CD4-positive, alpha-beta memory T cell (primary cell): Measurements from ENCODE around the gene PBX1. TPM values are rescaled to one million over a fixed set of nuclear protein-coding genes. Genes with fewer than 3 reads are reported as not detected.

Experiments used
- CTCF ChIA-PET: fragments of 350-600 bp; sonication (Branson Sonifier 250); formaldehyde crosslinking; loops from one replicate; lab custom pipeline; 2021; ENCODE audit warnings: inconsistent platforms; ENCODE audit not compliant: partially characterized antibody; lab: Charles Lee
- POLR2A ChIA-PET: fragments of 350-600 bp; sonication (Branson Sonifier 250); formaldehyde crosslinking; loops from one replicate; lab custom pipeline; 2021; ENCODE audit not compliant: partially characterized antibody; lab: Charles Lee
- DNase-seq, 5 donors: peaks; one replicate each; pipeline versions ENCODE4 v3.0.0 to v3.0.0-alpha.2; 2020 to 2022; ENCODE audit warnings: mixed read lengths in 1 of 5
- H3K27ac ChIP-seq: one replicate; pipeline ENCODE4 v1.7.0; 2013; ENCODE audit warnings: low read depth, low read length
- H3K27me3 ChIP-seq: 2 replicates; pipeline ENCODE4 v1.7.0; 2013; ENCODE audit warnings: mild to moderate bottlenecking, low read length, moderate library complexity; ENCODE audit not compliant: insufficient read depth
- H3K36me3 ChIP-seq: 2 replicates; pipeline ENCODE4 v1.7.0; 2013; ENCODE audit warnings: mild to moderate bottlenecking, low read length, moderate library complexity; ENCODE audit not compliant: insufficient read depth
- H3K4me1 ChIP-seq: 2 replicates; pipeline ENCODE4 v1.7.0; 2013; ENCODE audit warnings: mild to moderate bottlenecking, low read length, moderate library complexity; ENCODE audit not compliant: insufficient read depth
- H3K4me3 ChIP-seq, 2 donors: one replicate each; pipeline ENCODE4 v1.7.0; 2013; ENCODE audit warnings: low read length in 2 of 2, mild to moderate bottlenecking in 1 of 2
- H3K9me3 ChIP-seq, 2 donors: one replicate each; pipeline ENCODE4 v1.7.0; 2013; ENCODE audit warnings: low read length in 2 of 2, control low read depth in 1 of 2; ENCODE audit not compliant: control insufficient read depth in 1 of 2
- H3K27ac Mint-ChIP-seq, 7 donors: one replicate each; pipeline ENCODE4 v1.8.0; 2020 to 2021; ENCODE audit warnings: mixed read lengths in 7 of 7, mild to moderate bottlenecking in 6 of 7, inconsistent platforms in 3 of 7, moderate library complexity in 3 of 7
- H3K27me3 Mint-ChIP-seq, 2 donors: one replicate each; pipeline ENCODE4 v1.8.0; 2020 to 2021; ENCODE audit warnings: mixed read lengths in 2 of 2
- H3K36me3 Mint-ChIP-seq, 2 donors: one replicate each; pipeline ENCODE4 v1.8.0; 2020 to 2021; ENCODE audit warnings: mixed read lengths in 2 of 2, inconsistent platforms in 1 of 2, mild to moderate bottlenecking in 1 of 2
- H3K4me1 Mint-ChIP-seq, 4 donors: one replicate each; pipeline ENCODE4 v1.8.0; 2020 to 2021; ENCODE audit warnings: mixed read lengths in 4 of 4, mild to moderate bottlenecking in 1 of 4
- H3K4me3 Mint-ChIP-seq, 8 donors: one replicate each; pipeline ENCODE4 v1.8.0; 2020 to 2021; ENCODE audit warnings: mixed read lengths in 8 of 8, mild to moderate bottlenecking in 7 of 8, moderate library complexity in 6 of 8, inconsistent platforms in 3 of 8
- H3K9me3 Mint-ChIP-seq, 8 donors: one replicate each; pipeline ENCODE4 v1.8.0; 2020 to 2021; ENCODE audit warnings: mixed read lengths in 8 of 8, mild to moderate bottlenecking in 5 of 8, inconsistent platforms in 3 of 8, moderate library complexity in 1 of 8
- intact Hi-C: fragments of 100-400 bp; cut with micrococcal nuclease; formaldehyde crosslinking; loops from one replicate; pipeline ENCODE4 v1.15.1; 2023
- polyA plus RNA-seq, 2 donors: library from polyadenylated mRNA; unstranded; fragments of 300-500 nt; fragmentation: Illumina TruSeq; gene quantifications; one replicate each; pipeline ENCODE4 v1.2.3, GENCODE V29; 2021
- total RNA-seq, 2 experiments: library from RNA; stranded (reverse); gene quantifications; one replicate each; pipeline ENCODE4 v1.2.3, GENCODE V29; 2021

Gene PBX1
- total and polyA plus RNA-seq, 4 experiments from 2014 or later: 0.06 to 0.70 (median 0.53) TPM; not detected in 1

- peaks cover 0 to 7% (median under 1%) of the 10 kb centered on the region in 4 donors for H3K4me1 Mint-ChIP-seq
- no peak overlapping the region for H3K4me3 Mint-ChIP-seq
- ChIA-PET CTCF (no interaction called here), POLR2A (no interaction called here)
- no peaks in the 10 kb centered on the region for H3K9me3 ChIP-seq
- no peaks in the 10 kb centered on the region for H3K36me3 Mint-ChIP-seq
- no peak overlapping the region for H3K4me3 ChIP-seq
- no peaks in the 10 kb centered on the region for H3K36me3 ChIP-seq
- H3K27me3 ChIP-seq: no peaks in the 10 kb centered on the region
- no peaks in the 10 kb centered on the region for H3K4me1 ChIP-seq
- peaks cover 0 to 4% (median under 1%) of the 10 kb centered on the region in 8 donors for H3K9me3 Mint-ChIP-seq
- no peak overlapping the region for H3K27ac ChIP-seq
- H3K27ac Mint-ChIP-seq: no peak overlapping the region
- intact Hi-C loops: no loop called here
- H3K27me3 Mint-ChIP-seq: peaks cover 0 to 2% of the 10 kb centered on the region in 2 donors
- no peak for DNase-seq
Observed at GRCh38 chr1:164723296-164723798, 164.4 kb downstream of the PBX1 start.

GRCh38 chr1:164725401-164725800 is 166.4 kb downstream of the PBX1 start:
- no peaks in the 10 kb centered on the region for H3K4me1 ChIP-seq
- POLR2A ChIA-PET: no interaction called here
- no peaks in the 10 kb centered on the region for H3K36me3 ChIP-seq
- DNase-seq: no peak
- Mint-ChIP-seq H3K27ac (no peak overlapping the region), H3K4me3 (no peak overlapping the region), H3K9me3 (peaks cover 0 to 4% (median under 1%) of the 10 kb centered on the region in 8 donors), H3K27me3 (peaks cover 0 to 2% of the 10 kb centered on the region in 2 donors), H3K4me1 (peaks cover 0 to 7% (median under 1%) of the 10 kb centered on the region in 4 donors), H3K36me3 (no peaks in the 10 kb centered on the region)
- no peaks in the 10 kb centered on the region for H3K9me3 ChIP-seq
- intact Hi-C loops: no loop called here
- no peaks in the 10 kb centered on the region for H3K27me3 ChIP-seq
- no peak overlapping the region for H3K4me3 ChIP-seq
- no peak overlapping the region for H3K27ac ChIP-seq
- CTCF ChIA-PET: no interaction called here

GRCh38 chr1:164726235-164726634 is 167.3 kb downstream of the PBX1 start:
- intact Hi-C loops: no loop called here
- H3K9me3 Mint-ChIP-seq: peaks cover 0 to 4% (median 2%) of the 10 kb centered on the region in 8 donors

GRCh38 chr1:164728719-164729118 is 169.7 kb downstream of the PBX1 start:
- Mint-ChIP-seq H3K9me3 (peaks cover 0 to 4% (median 2%) of the 10 kb centered on the region in 8 donors), H3K4me3 (no peak overlapping the region)
- POLR2A ChIA-PET: no interaction called here

More at GRCh38 chr1:164726235-164726634, 167.3 kb downstream of the PBX1 start:
- H3K36me3 ChIP-seq: no peaks in the 10 kb centered on the region
- ChIA-PET CTCF (no interaction called here), POLR2A (no interaction called here)
- no peak overlapping the region for H3K4me3 ChIP-seq
- H3K4me1 Mint-ChIP-seq: peaks cover 0 to under 1% (median under 1%) of the 10 kb centered on the region in 4 donors
- H3K27me3 Mint-ChIP-seq: peaks cover 0 to 2% of the 10 kb centered on the region in 2 donors
- no peak for DNase-seq
- no peaks in the 10 kb centered on the region for H3K9me3 ChIP-seq
- no peaks in the 10 kb centered on the region for H3K36me3 Mint-ChIP-seq
- no peaks in the 10 kb centered on the region for H3K27me3 ChIP-seq
- H3K27ac ChIP-seq: no peak overlapping the region
- no peak overlapping the region for H3K4me3 Mint-ChIP-seq
- H3K27ac Mint-ChIP-seq: no peak overlapping the region
- no peaks in the 10 kb centered on the region for H3K4me1 ChIP-seq

GRCh38 chr1:164731161-164731876 is 172.3 kb downstream of the PBX1 start:
- no peak overlapping the region for H3K4me3 Mint-ChIP-seq
- Histone ChIP-seq H3K27ac (no peak overlapping the region), H3K4me3 (no peak overlapping the region), H3K4me1 (no peaks in the 10 kb centered on the region), H3K27me3 (no peaks in the 10 kb centered on the region), H3K9me3 (no peaks in the 10 kb centered on the region), H3K36me3 (no peaks in the 10 kb centered on the region)
- no peaks in the 10 kb centered on the region for H3K4me1 Mint-ChIP-seq
- DNase-seq: no peak
- peaks cover 0 to 4% (median under 1%) of the 10 kb centered on the region in 8 donors for H3K9me3 Mint-ChIP-seq
- no peaks in the 10 kb centered on the region for H3K36me3 Mint-ChIP-seq
- intact Hi-C loops: no loop called here
- no peak overlapping the region for H3K27ac Mint-ChIP-seq
- no peaks in the 10 kb centered on the region for H3K27me3 Mint-ChIP-seq
- ChIA-PET POLR2A (no interaction called here), CTCF (no interaction called here)

More at GRCh38 chr1:164728719-164729118, 169.7 kb downstream of the PBX1 start:
- Histone ChIP-seq H3K4me3 (no peak overlapping the region), H3K27ac (no peak overlapping the region), H3K36me3 (no peaks in the 10 kb centered on the region), H3K9me3 (no peaks in the 10 kb centered on the region), H3K4me1 (no peaks in the 10 kb centered on the region), H3K27me3 (no peaks in the 10 kb centered on the region)
- Mint-ChIP-seq H3K36me3 (no peaks in the 10 kb centered on the region), H3K27me3 (peaks cover 0 to 2% of the 10 kb centered on the region in 2 donors), H3K4me1 (no peaks in the 10 kb centered on the region), H3K27ac (no peak overlapping the region)
- CTCF ChIA-PET: no interaction called here
- DNase-seq: no peak
- intact Hi-C loops: no loop called here

DNA sequence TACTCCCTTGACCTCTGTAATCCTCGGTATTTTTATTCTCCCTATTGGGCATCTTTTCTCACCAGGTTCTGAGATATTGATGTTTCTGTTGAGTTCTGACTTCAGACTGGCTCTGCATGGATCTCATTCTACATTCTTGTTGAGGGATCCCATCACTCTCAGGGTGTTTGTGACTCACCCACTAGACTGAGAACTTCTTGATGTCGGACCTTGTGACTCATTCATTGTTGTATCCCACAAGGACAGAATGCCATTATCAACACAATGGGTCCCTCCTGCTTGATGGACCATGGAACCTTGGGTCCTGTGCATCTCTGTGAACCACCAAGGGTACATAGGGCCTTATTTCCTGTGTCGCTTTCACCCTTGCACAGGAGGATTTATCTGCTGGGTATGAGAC is 174.1 kb downstream of the PBX1 start:
- intact Hi-C loops: no loop called here
- H3K27ac Mint-ChIP-seq: no peak overlapping the region
- CTCF ChIA-PET: no interaction called here

GRCh38 chr1:164733734-164734133 is 174.8 kb downstream of the PBX1 start:
- Histone ChIP-seq H3K27me3 (no peaks in the 10 kb centered on the region), H3K4me3 (no peak overlapping the region), H3K27ac (no peak overlapping the region), H3K4me1 (no peaks in the 10 kb centered on the region), H3K36me3 (no peaks in the 10 kb centered on the region), H3K9me3 (no peaks in the 10 kb centered on the region)
- intact Hi-C loops: no loop called here
- H3K27me3 Mint-ChIP-seq: no peaks in the 10 kb centered on the region
- no peaks in the 10 kb centered on the region for H3K36me3 Mint-ChIP-seq
- no peak overlapping the region for H3K4me3 Mint-ChIP-seq
- no peak overlapping the region for H3K27ac Mint-ChIP-seq
- no peaks in the 10 kb centered on the region for H3K4me1 Mint-ChIP-seq
- CTCF ChIA-PET: no interaction called here
- POLR2A ChIA-PET: no interaction called here
- peaks cover 0 to 4% (median under 1%) of the 10 kb centered on the region in 8 donors for H3K9me3 Mint-ChIP-seq
- DNase-seq: no peak

More for the DNA sequence above, 174.1 kb downstream of the PBX1 start:
- Histone ChIP-seq H3K27ac (no peak overlapping the region), H3K36me3 (no peaks in the 10 kb centered on the region), H3K9me3 (no peaks in the 10 kb centered on the region), H3K4me1 (no peaks in the 10 kb centered on the region), H3K4me3 (no peak overlapping the region), H3K27me3 (no peaks in the 10 kb centered on the region)
- DNase-seq: no peak
- H3K9me3 Mint-ChIP-seq: peaks cover 0 to 4% (median under 1%) of the 10 kb centered on the region in 8 donors
- POLR2A ChIA-PET: no interaction called here
- H3K36me3 Mint-ChIP-seq: no peaks in the 10 kb centered on the region
- no peaks in the 10 kb centered on the region for H3K27me3 Mint-ChIP-seq
- H3K4me1 Mint-ChIP-seq: no peaks in the 10 kb centered on the region
- H3K4me3 Mint-ChIP-seq: no peak overlapping the region
